Loucy (cell line): ENCODE measurements around the gene RAD9A.
A peak's percentile ranks its signal among the peaks of the same experiment; 100 is the strongest.

Experiments used
- H2AFZ ChIP-seq: fragments of 200-600 bp; sonication (generic); 2 replicates; pipeline ENCODE4 v1.6.0; 2016; ENCODE audit warnings: antibody characterized with exemption, mild to moderate bottlenecking, low read length, moderate library complexity
- H3F3A ChIP-seq: fragments of 200-600 bp; 2 replicates; pipeline ENCODE4 v1.6.0; 2016; ENCODE audit warnings: antibody characterized with exemption, low read depth, mild to moderate bottlenecking
- H3K27me3 ChIP-seq: fragments of 200-600 bp; sonication (generic); 2 replicates; pipeline ENCODE4 v1.6.1; 2014; ENCODE audit warnings: low read length, mild to moderate bottlenecking; ENCODE audit not compliant: insufficient read depth, poor library complexity, severe bottlenecking
- H3K36me3 ChIP-seq: fragments of 200-600 bp; sonication (generic); 2 replicates; pipeline ENCODE4 v1.6.1; 2016; ENCODE audit warnings: low read length; ENCODE audit not compliant: insufficient read depth
- H3K4me1 ChIP-seq: fragments of 200-600 bp; sonication (generic); 2 replicates; pipeline ENCODE4 v1.5.1; 2014; ENCODE audit warnings: low read length, mild to moderate bottlenecking; ENCODE audit not compliant: insufficient read depth, poor library complexity, severe bottlenecking
- H3K4me2 ChIP-seq: fragments of 200-600 bp; sonication (generic); 2 replicates; pipeline ENCODE4 v1.6.0; 2014; ENCODE audit warnings: antibody characterized with exemption, low read length, low read depth, mild to moderate bottlenecking; ENCODE audit not compliant: poor library complexity, severe bottlenecking
- H3K4me3 ChIP-seq: fragments of 200-600 bp; sonication (generic); 2 replicates; pipeline ENCODE4 v1.5.1; 2014; ENCODE audit warnings: low read length, mild to moderate bottlenecking, mixed read lengths; ENCODE audit not compliant: poor library complexity, severe bottlenecking
- H3K79me2 ChIP-seq: fragments of 200-600 bp; sonication (generic); 2 replicates; pipeline ENCODE4 v1.6.1; 2014; ENCODE audit warnings: low read length; ENCODE audit not compliant: insufficient read depth
- H3K9ac ChIP-seq: fragments of 200-600 bp; sonication (generic); 2 replicates; pipeline ENCODE4 v1.6.0; 2014; ENCODE audit warnings: mild to moderate bottlenecking, low read depth, low read length, moderate library complexity; ENCODE audit not compliant: poor library complexity, severe bottlenecking
- H3K9me2 ChIP-seq: fragments of 200-600 bp; sonication (generic); replicated peaks from 2 replicates; pipeline ENCODE4 v1.6.1; 2016; ENCODE audit warnings: low read depth, low read length, mixed read lengths
- H3K9me3 ChIP-seq: fragments of 200-600 bp; sonication (generic); 2 replicates; pipeline ENCODE4 v1.6.1; 2014; ENCODE audit warnings: mild to moderate bottlenecking, antibody characterized with exemption, low read length, low read depth; ENCODE audit not compliant: insufficient read depth
- H4K20me1 ChIP-seq: fragments of 200-600 bp; sonication (generic); 2 replicates; pipeline ENCODE4 v1.6.0; 2014; ENCODE audit warnings: antibody characterized with exemption, low read length, mild to moderate bottlenecking; ENCODE audit not compliant: insufficient read depth, poor library complexity, severe bottlenecking
- CTCF ChIP-seq: fragments of 200-600 bp; sonication (generic); conservative IDR thresholded peaks from 2 replicates; pipeline ENCODE4 v1.5.1; 2014; ENCODE audit warnings: mild to moderate bottlenecking, antibody characterized with exemption, low read length
- EZH2phosphoT487 ChIP-seq: fragments of 200-600 bp; IDR thresholded peaks from 2 replicates; pipeline ENCODE4 v1.6.1; 2018; ENCODE audit warnings: antibody characterized with exemption, mild to moderate bottlenecking, moderate library complexity, borderline replicate concordance

RAD9A gene

GRCh38 chr11:67364783-67365722 lies 26.7 kb upstream of the RAD9A start:
- Histone ChIP-seq H3F3A (no peaks in the 10 kb centered on the region), H3K9ac (no peak overlapping the region), H2AFZ (no peak overlapping the region), H3K4me2 (peak overlapping the region; percentile 50), H3K9me3 (no peaks in the 10 kb centered on the region), H3K4me3 (no peak overlapping the region), H3K79me2 (no peaks in the 10 kb centered on the region), H4K20me1 (no peaks in the 10 kb centered on the region), H3K4me1 (peaks cover 38% of the 10 kb centered on the region), H3K27me3 (no peaks in the 10 kb centered on the region), H3K9me2 (no peaks in the 10 kb centered on the region), H3K36me3 (no peaks in the 10 kb centered on the region)
- no peak for TF ChIP-seq EZH2phosphoT487

- TF ChIP-seq EZH2phosphoT487, result no peak
- TF ChIP-seq CTCF, result no peak
- H3K27me3 ChIP-seq, result no peaks in the 10 kb centered on the region
- H3F3A ChIP-seq, result no peaks in the 10 kb centered on the region
- no peaks in the 10 kb centered on the region; the same call in 1 of the 2 replicates for H3K79me2 ChIP-seq
- H3K36me3 ChIP-seq, result no peaks in the 10 kb centered on the region
- H3K9ac ChIP-seq, result no peak overlapping the region
- no peaks in the 10 kb centered on the region for H3K9me3 ChIP-seq
- H4K20me1 ChIP-seq, result no peaks in the 10 kb centered on the region
- no peaks in the 10 kb centered on the region for H3K9me2 ChIP-seq
- H3K4me1 ChIP-seq, result peaks cover 43% of the 10 kb centered on the region
- no peak overlapping the region for H2AFZ ChIP-seq
- H3K4me3 ChIP-seq, result no peak overlapping the region
- H3K4me2 ChIP-seq, result no peak overlapping the region
These were observed 25.9 kb upstream of the RAD9A start for GRCh38 chr11:67365736-67366444.

GRCh38 chr11:67366546-67366945 lies 25.2 kb upstream of the RAD9A start:
- TF ChIP-seq EZH2phosphoT487 (no peak), CTCF (no peak)
- Histone ChIP-seq H2AFZ (no peak overlapping the region), H3K9me3 (no peaks in the 10 kb centered on the region), H3K9ac (no peak overlapping the region), H3K79me2 (peaks cover under 1% of the 10 kb centered on the region; the same call in 1 of the 2 replicates), H3K9me2 (no peaks in the 10 kb centered on the region), H3K36me3 (no peaks in the 10 kb centered on the region), H3F3A (no peaks in the 10 kb centered on the region), H3K27me3 (no peaks in the 10 kb centered on the region), H4K20me1 (no peaks in the 10 kb centered on the region), H3K4me2 (no peak overlapping the region), H3K4me1 (peaks cover 49% of the 10 kb centered on the region), H3K4me3 (no peak overlapping the region)
